GM10248 (cell line): ENCODE results near the gene ACACA.

Experiments
- CTCF ChIA-PET: fragments of 300-600 bp; sonication (Branson Sonifier 250); formaldehyde crosslinking; extraction: SDS; loops from one replicate; lab custom pipeline; 2021; ENCODE audit warnings: antibody characterized with exemption; lab: Yijun Ruan, JAX
- POLR2A ChIA-PET: fragments of 350-650 bp; sonication (Branson Sonifier 250); formaldehyde crosslinking; extraction: SDS; loops from one replicate; lab custom pipeline; 2020; ENCODE audit warnings: antibody characterized with exemption; lab: Yijun Ruan, JAX
- DNase-seq: peaks from one replicate; pipeline ENCODE4 v3.0.0; 2012; ENCODE audit errors: extremely low spot score
- CTCF ChIP-seq: IDR thresholded peaks from 2 replicates; pipeline ENCODE4 v1.5.1; 2012; ENCODE audit warnings: mild to moderate bottlenecking, low read depth; ENCODE audit errors: extremely low read depth, missing control alignments, control extremely low read depth

ACACA gene

GRCh38 chr17:37225465-37225864 lies 181.2 kb downstream of the ACACA start:
- DNase-seq: no peak
- ChIA-PET CTCF (interaction anchor here (1.0 to 4.2 kb wide), 9 partner anchors 9 to 623 kb away, joined by 3 to 32 read pairs (median 3); partner anchors contain the start of gene MRM1), POLR2A (no interaction called here)
- no peak for TF ChIP-seq CTCF

- no peak for DNase-seq
- CTCF ChIA-PET: interaction anchor here (1.0 to 4.2 kb wide), 3 partner anchors 12 to 596 kb away, joined by 3 to 32 read pairs (median 10); no protein-coding TSS in a partner anchor
- POLR2A ChIA-PET: no interaction called here
- no peak for TF ChIP-seq CTCF
Measured at GRCh38 chr17:37221865-37222264, 184.8 kb downstream of the ACACA start.

GRCh38 chr17:37220607-37220953 lies 186.1 kb downstream of the ACACA start:
- no peak for DNase-seq
- ChIA-PET POLR2A (no interaction called here), CTCF (no interaction called here)
- TF ChIP-seq CTCF: peak; percentile 64

- no peak for DNase-seq
- no peak for TF ChIP-seq CTCF
- ChIA-PET POLR2A (no interaction called here), CTCF (interaction anchor here (1.6 kb wide), 1 partner anchor 618 kb away, joined by 6 read pairs; no protein-coding TSS in a partner anchor)
Measured at GRCh38 chr17:37219876-37220606, 186.6 kb downstream of the ACACA start.

- DNase-seq: no peak
- ChIA-PET POLR2A (no interaction called here), CTCF (interaction anchor here (0.9 to 1.8 kb wide), 7 partner anchors 9 to 617 kb away, joined by 3 to 7 read pairs (median 4); no protein-coding TSS in a partner anchor)
- TF ChIP-seq CTCF: no peak
Measured at GRCh38 chr17:37218849-37219248, 187.8 kb downstream of the ACACA start.

- ChIA-PET CTCF (interaction anchor here (0.6 to 1.4 kb wide), 3 partner anchors 12 to 24 kb away, joined by 3 read pairs; no protein-coding TSS in a partner anchor), POLR2A (no interaction called here)
- DNase-seq: no peak
- TF ChIP-seq CTCF: no peak
Measured at GRCh38 chr17:37214416-37214815, 192.2 kb downstream of the ACACA start.
